HG02571 (cell line): Measurements from ENCODE around the gene MEI1.

ENCODE experiments used
- ATAC-seq: cut with Tn5 transposase; IDR thresholded peaks from one replicate; pipeline ENCODE4 v1.9.1; 2021; ENCODE audit warnings: mild to moderate bottlenecking, moderate library complexity; ENCODE audit not compliant: unreplicated experiment

Gene MEI1

DNA sequence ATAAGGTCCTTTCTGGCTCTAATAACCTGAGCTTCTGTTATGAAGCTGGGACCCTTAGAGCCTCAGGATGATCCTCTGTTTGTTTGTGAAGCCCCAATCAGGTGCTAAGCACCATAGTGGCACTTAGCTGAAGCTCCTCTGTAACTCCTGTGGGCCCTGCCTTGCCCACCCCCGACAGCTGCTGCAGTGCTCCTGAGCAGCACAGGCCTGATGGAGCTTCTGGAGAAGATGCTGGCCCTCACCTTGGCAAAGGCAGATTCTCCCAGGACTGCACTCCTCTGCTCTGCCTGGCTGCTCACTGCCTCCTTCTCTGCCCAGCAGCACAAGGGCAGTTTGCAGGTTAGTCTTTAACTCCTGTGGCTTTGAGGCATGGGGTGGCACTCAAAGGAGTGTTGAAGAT, 82.2 kb downstream of the MEI1 start:
- ATAC-seq, result peak; percentile 13

DNA sequence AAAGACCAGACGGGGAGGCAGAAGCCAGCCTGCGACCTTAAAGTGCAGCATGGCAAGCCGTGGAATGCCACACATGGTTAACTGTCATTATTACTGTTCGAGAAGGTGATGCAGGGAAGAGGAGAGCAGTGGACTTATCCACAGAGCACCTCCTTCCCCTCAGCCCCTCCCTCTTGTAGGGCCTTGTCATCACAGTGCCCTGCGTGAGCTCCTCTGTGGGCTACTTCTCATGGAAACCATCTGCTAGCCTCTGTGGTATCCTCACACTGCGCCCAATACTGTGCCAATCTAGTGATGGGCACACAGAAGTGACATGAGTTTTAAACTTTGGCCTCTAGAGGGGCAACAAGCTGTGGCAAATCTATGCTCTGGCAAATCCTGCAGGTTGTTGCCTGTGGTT, 83.0 kb downstream of the MEI1 start:
- no peak for ATAC-seq

DNA sequence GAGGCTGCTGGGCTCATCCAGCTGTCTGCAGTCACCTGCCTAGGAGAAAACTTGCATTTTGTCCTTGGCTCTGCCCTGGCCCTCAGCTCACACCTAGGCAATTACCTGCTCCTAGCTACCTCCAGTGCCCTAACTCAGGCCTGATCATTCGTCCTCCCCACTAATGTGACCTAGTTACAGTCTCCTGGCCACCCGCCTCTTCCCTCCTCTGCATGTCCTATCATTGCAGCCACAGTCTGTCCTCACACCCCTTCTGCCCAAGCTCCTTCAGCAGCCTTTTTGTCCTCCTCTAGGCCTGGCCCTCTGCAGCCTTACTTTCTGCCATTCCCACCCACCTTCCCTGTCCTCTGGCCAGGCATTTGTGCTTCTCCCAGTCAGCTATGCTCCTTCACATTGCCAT, 83.4 kb downstream of the MEI1 start:
- no peak for ATAC-seq

DNA sequence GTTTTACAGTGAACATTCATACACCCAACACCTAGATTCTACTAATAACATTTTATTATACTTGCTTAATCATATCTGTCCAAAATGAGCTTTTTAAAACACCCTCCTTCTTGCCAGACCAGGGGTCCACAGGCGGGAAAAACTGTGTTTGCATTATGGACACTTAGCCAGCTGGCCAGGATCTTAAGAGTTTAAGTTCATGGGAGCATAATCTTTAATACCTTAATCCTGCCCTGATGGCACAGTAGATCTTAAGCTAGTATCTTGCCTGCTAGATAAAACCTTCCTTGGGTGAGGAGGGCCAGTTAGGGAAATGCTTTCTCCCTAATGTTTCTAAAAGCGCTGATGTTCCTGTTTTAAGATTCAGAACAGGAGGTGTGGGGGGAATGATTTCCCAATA, 88.0 kb downstream of the MEI1 start:
- no peak for ATAC-seq

DNA sequence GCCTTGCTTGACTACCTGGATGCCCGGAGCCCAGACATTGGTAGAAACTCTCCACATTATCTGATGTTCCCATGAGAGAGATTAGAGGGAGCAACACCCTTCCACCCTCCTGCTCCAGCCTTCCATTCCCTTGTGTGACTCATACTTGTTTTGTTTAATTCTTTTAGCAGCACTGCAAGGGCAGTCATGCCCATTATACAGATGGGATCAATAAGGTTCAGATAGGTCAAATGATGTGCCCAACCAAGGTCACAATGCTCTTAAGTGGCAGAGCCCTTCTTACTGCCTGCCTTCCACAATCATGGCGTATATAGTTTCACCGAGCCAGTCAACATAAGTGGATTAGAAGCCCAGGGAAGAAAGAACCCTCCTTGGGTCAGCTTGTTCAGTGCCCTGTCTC, 94.6 kb downstream of the MEI1 start:
- ATAC-seq, result no peak

DNA sequence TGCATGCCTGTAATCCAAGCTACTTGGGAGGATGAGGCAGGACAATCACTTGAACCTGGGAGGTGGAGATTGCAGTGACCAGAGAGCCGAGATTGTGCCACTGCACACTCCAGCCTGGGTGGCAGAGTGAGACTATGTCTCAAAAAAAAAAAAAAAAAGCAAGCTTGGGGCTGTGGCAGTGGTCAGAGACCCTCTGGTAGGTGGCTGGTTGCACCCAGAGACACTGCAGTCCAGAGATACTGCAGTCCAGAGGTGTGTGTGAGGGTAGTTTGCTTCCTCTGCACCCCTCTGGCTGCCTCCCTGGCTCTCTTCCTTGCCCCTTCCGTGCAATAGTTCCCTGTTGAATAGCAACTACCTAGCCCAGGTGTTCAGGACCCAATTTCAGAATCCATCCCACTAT, 99.4 kb downstream of the MEI1 start:
- no peak for ATAC-seq

DNA sequence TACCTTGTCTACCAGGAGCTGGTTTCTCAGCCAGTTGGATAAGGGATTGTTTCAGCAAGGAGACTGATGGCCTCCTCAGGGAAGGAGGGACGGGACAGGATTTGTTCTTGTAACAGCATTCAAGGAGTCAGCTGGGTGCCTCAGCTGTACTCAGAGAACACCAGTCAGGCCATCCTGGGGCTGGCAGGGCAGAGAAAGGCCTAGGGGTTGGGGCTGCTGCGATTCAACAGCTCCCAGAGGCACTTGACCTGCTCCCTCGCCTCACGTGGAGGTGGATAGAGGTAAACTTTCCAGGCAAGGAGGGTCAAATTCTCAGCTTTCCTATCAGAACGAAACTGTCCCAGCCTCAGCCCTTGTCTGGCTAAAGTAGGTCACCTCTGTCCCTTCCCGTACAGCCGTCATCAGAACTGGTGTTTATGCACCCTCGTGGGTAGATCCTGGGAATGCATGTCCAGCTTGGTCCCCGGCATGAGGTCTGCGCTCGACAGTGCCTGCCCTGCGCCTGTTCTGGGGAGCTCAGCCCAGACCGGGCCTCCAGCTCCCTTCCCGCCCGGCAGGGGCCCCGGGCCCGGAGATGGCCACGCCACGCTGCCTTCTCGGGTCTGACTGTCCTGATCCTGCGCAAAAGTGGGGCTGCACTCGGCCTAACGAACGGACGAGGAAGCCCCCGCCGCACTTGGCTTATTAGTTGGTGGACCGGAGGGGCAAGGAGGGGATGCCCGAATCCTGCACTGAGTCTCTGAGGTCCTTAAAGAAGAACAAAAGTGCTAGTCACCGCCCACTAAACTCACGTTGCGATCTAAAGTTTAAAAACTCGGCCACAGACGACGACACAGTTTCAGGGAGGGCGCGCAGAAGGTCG, 100.4 kb downstream of the MEI1 start:
- peak; percentile 32 for ATAC-seq

DNA sequence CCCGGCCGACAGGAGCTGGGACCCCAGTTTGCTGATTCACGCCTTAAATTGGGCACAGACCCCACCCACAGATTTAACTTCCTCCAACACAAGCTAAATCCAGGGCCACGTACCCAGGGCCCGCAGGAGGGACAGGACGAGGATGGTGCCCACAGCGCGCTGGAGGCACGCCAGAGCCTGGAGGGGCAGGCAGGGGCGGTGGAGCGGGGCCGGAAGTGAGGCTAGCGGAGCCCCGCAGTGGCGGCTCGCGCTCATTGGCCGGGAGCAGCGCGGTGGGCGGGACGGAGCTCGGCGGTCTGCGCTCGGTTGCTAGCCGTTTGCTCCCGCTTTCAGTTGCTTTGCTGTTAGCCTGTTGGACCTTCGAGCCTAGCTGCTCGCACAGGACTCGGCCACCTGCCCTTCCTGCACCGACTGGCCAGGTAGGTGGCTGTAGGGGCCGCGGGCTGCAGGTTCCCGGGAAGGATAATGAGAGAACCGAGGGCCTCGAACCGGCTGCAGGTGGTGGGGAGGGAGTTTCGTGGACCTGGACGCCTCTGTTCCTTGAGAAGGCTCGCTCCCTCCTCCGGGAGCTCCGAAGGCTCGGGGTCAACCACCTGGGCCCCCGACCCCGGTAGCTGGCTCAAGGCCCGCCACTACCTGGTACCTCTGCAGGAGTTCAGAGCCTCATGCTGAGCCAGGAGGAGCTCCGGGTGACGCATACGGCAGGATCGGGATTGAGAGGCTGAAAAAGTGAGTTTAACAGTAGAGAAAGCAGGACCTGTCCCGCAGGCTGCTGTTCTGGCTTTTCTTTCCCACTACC, 101.2 kb downstream of the MEI1 start, which contains the start of gene CCDC134:
CCDC134 (plus strand) TSS at position 332 of the 799 bp plus-strand sequence. CDS start 8,212 bp downstream, outside the sequence.
- ATAC-seq, result peak; percentile 93

DNA sequence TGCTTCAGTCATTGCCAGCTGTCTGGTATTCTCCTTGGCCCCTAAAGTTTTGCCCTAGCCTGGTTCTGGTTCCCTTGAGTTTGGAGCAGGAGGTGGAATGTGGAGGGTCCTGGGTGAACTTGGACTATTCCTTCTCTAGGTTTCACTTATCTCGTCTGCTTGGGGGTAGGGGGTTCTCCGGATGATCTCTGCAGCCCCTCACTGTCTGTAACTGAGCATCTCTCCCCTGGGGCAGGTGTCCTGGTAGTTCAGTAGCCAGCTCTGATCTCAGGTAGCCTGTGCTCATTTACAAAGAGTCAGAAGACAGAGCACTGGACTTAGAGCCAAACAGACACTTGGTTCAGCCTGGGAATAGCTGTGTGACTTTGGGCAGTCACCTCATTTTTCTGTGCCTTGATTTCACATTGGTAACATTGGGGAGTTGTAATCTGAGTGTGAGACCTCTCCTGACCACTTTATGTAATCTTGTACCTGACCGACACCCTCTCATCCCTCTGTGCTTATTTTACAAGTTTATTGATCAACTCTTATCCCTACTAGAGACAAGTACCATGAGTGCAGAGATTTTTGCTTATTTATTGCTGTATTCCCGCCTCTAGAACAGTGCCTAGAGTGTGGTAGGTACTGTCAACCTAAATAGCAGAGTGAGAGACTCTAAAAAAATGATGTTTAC, 102.0 kb downstream of the MEI1 start:
- no peak for ATAC-seq

DNA sequence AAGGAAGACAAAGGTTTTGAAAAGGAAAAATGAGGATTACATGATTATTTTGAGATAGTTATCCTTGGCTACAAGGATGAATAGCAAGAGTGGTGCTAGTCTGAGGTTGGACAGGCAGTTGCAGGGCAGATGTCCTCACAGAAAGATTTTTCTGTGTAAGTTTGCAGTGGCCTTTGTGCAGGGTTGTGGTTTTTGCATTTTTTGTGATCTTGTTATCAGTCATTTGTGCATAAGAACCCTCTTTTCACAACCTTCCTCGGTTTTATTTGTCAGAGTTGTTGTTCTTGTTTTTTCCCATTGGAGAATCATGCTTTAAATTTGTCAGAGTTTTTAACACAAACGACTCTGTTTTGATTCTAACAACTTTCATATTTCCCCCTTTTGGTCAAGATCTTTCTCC, 102.6 kb downstream of the MEI1 start:
- ATAC-seq, result no peak

DNA sequence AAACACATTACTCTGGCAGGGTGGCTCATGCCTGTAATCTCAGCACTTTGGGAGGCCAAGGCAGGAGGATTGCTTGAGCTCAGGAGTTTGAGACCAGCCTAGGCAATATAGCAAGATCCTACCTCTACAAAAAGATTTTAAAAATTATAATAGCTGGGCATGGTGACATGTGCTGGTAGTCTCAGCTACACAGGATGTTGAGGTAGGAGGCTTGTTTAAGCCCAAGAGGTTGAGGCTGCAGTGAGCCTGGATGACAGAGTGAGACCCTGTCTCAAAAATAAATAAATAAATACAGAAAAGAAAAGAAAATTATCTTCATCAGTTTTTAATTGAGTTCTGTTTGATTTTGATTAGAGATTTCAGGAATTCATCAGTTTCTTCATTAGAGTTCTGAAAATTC, 106.3 kb downstream of the MEI1 start:
- no peak for ATAC-seq

DNA sequence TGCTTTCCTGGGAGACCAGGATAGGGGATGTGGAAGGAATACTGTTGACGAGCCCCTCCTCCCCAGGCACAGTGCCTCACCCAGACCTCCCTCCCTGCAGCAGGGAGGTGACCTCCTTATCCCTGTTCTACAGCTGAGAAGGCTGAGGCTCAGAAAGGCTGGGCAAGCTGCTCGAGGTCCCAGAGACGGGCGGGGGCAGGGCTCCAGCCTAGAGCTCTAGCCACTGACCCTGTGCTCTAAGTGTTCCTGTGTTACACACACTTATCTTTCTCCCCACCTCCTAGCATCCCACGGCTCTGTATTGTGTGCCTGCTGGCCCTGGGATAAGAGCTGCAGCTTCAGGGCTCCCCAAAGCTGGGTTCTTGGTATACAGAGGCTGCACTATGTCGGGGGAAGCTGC, 109.1 kb downstream of the MEI1 start:
- ATAC-seq, result no peak

DNA sequence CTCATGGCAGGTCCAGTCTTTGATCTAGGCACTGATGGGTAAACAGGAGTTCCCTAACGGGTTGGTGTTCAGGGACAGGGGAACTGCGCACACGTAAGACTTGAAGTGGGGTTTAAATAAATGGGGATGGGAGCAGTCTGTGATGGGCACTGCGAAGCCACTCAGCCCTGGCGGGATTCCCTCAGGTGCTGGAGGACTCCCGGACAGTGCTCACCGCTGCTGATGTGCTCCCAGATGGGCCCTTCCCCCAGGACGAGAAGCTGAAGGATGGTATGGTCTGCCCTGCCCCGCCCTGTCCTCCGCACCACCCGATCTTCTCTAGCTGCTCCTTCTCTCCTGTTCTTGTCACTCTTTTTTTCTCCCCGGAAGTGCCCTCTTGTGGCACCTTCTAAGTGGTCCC, 110.7 kb downstream of the MEI1 start:
- ATAC-seq, result no peak

DNA sequence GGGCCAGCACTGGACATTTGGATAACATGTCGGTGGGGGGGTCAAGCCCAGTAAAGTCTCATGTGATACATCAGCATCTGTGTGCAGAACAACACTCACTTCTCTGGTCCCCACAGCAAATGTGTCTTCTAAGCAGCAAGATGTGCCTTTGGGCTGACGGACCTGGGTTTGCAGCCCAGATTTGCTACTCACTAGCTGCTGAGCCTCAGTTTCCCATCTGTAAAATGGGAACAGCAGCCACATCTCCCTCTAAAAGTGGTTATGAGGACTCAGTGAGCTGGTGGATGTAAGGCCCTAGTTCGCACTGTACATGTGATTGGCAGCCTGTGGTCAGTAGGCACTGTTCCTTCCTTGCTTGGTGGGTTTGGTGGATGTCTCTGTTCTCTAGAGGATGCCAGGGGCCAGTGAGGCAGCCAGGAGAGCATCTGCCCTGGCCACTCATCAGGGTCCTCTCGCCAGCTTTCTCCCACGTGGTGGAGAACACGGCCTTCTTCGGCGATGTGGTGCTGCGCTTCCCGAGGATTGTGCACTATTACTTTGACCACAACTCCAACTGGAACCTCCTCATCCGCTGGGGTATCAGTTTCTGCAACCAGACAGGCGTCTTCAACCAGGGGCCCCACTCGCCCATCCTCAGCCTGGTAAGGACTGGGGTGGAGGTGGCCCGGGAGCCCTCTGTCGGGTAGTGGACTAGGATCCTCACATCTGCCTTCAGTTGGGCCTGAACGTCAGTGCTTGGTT, 113.7 kb downstream of the MEI1 start:
- ATAC-seq, result no peak

DNA sequence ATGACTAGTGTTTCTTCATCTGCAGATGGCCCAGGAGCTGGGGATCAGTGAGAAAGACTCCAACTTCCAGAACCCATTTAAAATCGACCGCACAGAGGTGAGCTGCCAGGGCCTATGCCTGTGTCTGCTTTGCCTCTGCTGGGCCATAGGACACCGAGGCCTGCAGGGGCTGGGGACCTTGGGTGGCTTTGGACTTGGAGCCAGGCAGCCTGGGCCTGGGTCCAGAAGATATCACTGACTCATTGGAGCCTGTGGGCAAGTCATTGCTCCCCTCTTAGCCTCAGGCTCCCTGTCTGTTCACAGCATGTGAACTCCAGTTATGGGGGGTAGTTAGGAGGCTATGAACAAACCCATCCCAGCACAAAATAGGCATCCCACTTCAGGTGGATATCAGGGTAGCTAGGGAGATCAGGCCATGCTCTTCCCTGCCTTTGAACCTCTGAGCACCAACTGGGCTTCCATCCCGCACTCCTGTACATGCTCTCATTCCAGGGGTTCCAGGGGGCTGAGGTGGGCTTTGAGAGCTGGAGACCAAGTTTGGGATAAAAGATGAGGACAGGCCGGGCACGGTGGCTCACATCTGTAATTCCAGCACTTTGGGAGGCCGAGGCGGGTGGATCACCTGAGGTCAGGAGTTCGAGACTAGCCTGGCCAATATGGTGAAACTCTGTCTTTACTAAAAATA, 114.6 kb downstream of the MEI1 start:
- ATAC-seq, result no peak

DNA sequence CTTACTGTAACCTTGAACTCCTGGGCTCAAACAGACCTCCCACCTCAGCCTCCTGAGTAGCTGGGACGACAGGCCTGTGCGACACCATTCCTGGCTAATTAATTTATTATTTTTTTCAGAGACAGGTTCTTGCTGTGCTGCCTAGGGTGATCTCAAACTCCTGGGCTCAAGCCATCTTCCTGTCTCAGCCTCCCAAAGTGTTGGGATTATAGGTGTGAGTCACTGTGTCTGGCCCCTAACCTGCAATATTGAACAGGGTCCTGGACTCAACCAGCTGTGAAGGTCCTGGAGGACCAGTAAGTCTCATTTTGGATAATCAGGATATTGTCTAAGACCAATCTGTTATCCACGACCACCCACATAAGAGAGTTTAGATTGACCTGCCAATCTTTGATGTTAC, 116.4 kb downstream of the MEI1 start:
- no peak for ATAC-seq

DNA sequence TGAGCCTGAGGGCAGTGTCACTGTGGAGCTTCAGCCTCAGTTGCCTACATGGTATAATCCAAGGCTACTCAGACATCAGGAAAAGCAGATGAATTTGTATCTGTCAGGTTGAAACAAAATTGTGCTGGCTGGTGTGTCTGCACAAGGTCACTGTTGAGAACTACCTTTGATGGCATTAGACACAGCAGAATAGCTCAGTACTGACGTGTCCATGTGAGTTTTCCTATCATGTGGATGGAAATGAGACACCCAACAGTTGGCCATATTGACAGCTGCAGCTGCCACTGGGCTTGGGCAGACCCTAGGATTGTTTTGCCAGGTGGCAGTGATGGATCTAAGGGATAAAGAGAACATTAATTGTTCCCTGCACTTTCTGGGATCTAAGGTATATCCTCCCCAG, 116.9 kb downstream of the MEI1 start:
- no peak for ATAC-seq

DNA sequence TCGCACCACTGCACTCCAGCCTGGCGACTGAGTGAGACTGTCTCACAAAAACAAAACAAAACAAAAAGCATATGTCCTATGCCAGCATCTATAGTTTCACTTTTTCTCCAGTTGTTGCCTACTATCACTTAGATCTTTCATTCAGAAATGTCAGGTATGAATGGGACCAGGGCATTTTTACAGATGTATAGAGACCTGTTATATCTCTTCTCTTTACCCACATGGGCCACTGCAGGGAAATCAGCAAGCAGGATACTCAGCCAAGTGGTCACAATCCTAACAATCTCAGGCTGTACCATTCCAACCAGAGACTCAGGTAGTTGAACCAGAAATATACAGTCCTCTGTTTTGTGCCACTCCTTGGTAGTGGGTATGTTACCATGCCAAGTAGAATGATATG, 117.6 kb downstream of the MEI1 start:
- ATAC-seq, result no peak

DNA sequence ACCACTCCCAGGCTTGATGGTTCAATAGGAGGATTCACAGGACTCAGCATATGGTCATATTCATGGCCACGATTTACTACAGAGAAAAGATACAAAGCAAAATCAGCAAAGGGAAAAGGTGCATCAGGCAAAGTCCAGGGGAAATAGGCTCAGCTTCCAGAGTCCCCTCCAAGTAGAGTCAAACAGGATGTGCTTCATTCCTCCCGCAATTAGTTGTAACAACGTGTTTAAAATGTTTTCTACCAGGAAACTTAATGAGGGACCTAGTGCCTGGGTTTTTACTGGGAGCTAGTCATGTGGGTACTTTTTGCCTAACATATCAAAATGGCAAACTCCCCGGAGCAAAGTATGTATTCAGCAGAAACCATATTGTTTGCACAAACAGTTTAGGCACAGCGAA, 118.7 kb downstream of the MEI1 start:
- ATAC-seq, result no peak

DNA sequence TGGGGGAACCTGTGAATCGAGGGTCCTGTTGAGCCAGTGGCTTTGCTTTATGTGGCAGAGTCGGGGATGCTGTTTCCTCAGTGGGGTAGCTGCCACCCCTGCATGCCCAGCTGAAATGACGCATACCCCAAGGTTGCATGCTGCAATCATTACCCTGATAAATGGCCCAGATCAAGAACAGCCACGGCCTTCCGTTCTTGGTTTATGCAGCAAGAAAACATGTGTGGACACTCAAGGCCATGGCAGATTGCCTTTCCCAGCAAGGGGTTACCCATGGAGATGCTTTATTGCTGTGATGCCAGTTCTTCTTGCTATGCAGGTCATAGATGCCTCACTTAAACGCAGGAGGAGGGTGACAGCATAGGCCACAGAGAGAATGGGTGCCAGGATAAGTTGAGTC, 119.3 kb downstream of the MEI1 start:
- no peak for ATAC-seq
